ENCODE data around the gene GLI3.

Gene GLI3

DNA sequence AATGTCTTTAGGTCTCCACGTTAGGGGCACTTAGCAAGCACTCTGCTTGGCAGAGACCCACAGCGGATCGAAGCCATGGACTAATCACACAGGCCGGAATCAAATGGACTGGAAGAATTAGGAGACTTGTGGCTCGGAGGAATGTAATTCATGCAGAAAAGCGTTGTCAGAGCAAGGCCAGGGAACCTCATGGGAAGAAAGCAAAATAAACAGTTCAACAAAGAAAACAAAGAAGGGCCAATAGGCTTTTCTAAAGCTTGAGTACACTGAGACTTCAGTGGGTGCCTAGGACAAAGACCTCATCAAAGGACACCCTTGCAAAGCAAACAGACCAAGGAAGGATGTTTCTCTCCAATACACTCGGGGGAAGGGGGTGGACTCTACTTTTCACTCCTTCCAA lies 171.1 kb downstream of the GLI3 start:
- Histone ChIP-seq H3K9me3 (ENCODE audit: control insufficient read depth in 2 of 2, low read length in 2 of 2) (no peaks in the 10 kb centered on the region), H3K36me3 (ENCODE audit: control insufficient read depth in 2 of 2, insufficient read depth in 2 of 2, low read length in 2 of 2) (no peaks in the 10 kb centered on the region), H3K27ac (ENCODE audit: low read depth in 2 of 2, low read length in 2 of 2) (no peak overlapping the region), H3K9ac (ENCODE audit: low read depth in 1 of 2, low read length in 2 of 2) (no peak overlapping the region), H3K4me3 (ENCODE audit: low read length in 2 of 2) (no peak overlapping the region), H3K4me1 (ENCODE audit: control insufficient read depth in 2 of 2, insufficient read depth in 2 of 2, low read length in 2 of 2) (no peaks in the 10 kb centered on the region), H3K27me3 (ENCODE audit: control insufficient read depth in 2 of 2, insufficient read depth in 2 of 2, low read length in 2 of 2) (no peaks in the 10 kb centered on the region)

- H3K4me1 ChIP-seq (ENCODE audit: control insufficient read depth in 2 of 2, insufficient read depth in 2 of 2, low read length in 2 of 2) = no peaks in the 10 kb centered on the region
- H3K9ac ChIP-seq (ENCODE audit: low read depth in 1 of 2, low read length in 2 of 2) = no peak overlapping the region
- no peaks in the 10 kb centered on the region for H3K36me3 ChIP-seq (ENCODE audit: control insufficient read depth in 2 of 2, insufficient read depth in 2 of 2, low read length in 2 of 2)
- H3K9me3 ChIP-seq (ENCODE audit: control insufficient read depth in 2 of 2, low read length in 2 of 2) = no peaks in the 10 kb centered on the region
- no peaks in the 10 kb centered on the region for H3K27me3 ChIP-seq (ENCODE audit: control insufficient read depth in 2 of 2, insufficient read depth in 2 of 2, low read length in 2 of 2)
- H3K4me3 ChIP-seq (ENCODE audit: low read length in 2 of 2) = no peak overlapping the region
- no peak overlapping the region for H3K27ac ChIP-seq (ENCODE audit: low read depth in 2 of 2, low read length in 2 of 2)
These were observed 172.0 kb downstream of the GLI3 start for GRCh38 chr7:42065015-42065414.

DNA sequence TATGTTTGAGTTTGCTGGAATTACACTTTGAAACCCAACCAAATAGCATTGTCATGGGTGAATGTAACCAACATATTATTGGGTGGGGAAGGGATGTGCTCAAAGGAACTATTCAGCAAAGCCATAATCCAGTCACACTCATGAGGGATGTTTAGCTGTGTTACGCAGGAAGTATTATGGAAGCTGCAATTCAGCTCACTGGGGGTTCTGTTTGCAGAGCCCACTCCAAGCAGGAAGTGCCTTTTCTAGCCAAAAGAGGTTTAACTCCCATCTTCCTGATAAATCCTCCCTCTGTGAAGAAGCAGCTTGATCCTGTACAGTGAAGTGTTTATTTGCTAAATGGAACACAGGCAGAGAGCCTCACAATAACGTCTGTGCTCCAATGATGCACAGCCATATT lies 172.5 kb downstream of the GLI3 start:
- H3K36me3 ChIP-seq (ENCODE audit: control insufficient read depth in 2 of 2, insufficient read depth in 2 of 2, low read length in 2 of 2) = no peaks in the 10 kb centered on the region
- H3K27me3 ChIP-seq (ENCODE audit: control insufficient read depth in 2 of 2, insufficient read depth in 2 of 2, low read length in 2 of 2) = no peaks in the 10 kb centered on the region
- H3K9me3 ChIP-seq (ENCODE audit: control insufficient read depth in 2 of 2, low read length in 2 of 2) = no peaks in the 10 kb centered on the region
- H3K4me1 ChIP-seq (ENCODE audit: control insufficient read depth in 2 of 2, insufficient read depth in 2 of 2, low read length in 2 of 2) = no peaks in the 10 kb centered on the region
- H3K27ac ChIP-seq (ENCODE audit: low read depth in 2 of 2, low read length in 2 of 2) = no peak overlapping the region
- no peak overlapping the region for H3K9ac ChIP-seq (ENCODE audit: low read depth in 1 of 2, low read length in 2 of 2)
- H3K4me3 ChIP-seq (ENCODE audit: low read length in 2 of 2) = no peak overlapping the region

DNA sequence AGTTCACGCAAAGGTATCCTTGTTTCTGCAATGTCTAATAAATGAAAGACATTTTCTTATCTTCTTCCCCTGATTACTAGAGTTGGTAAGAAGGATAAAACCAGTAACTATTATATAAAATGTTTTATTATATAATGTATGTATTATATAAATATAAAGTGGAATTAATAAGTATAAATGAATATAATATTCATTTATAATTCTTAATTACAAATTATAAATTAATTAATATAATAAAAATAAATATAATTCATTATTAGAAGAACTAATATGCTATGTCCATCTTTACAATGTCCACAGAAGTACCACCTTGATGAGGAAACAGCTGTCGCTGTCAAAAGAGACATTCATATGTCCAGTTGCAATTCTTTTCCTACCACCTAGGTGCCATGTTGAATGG lies 177.7 kb downstream of the GLI3 start:
- no peaks in the 10 kb centered on the region for H3K9me3 ChIP-seq (ENCODE audit: control insufficient read depth in 2 of 2, low read length in 2 of 2)
- H3K9ac ChIP-seq (ENCODE audit: low read depth in 1 of 2, low read length in 2 of 2) = no peak overlapping the region
- H3K27me3 ChIP-seq (ENCODE audit: control insufficient read depth in 2 of 2, insufficient read depth in 2 of 2, low read length in 2 of 2) = no peaks in the 10 kb centered on the region
- H3K4me1 ChIP-seq (ENCODE audit: control insufficient read depth in 2 of 2, insufficient read depth in 2 of 2, low read length in 2 of 2) = no peaks in the 10 kb centered on the region
- H3K36me3 ChIP-seq (ENCODE audit: control insufficient read depth in 2 of 2, insufficient read depth in 2 of 2, low read length in 2 of 2) = no peaks in the 10 kb centered on the region
- H3K4me3 ChIP-seq (ENCODE audit: low read length in 2 of 2) = no peak overlapping the region
- H3K27ac ChIP-seq (ENCODE audit: low read depth in 2 of 2, low read length in 2 of 2) = no peak overlapping the region

- no peak overlapping the region for H3K27ac ChIP-seq (ENCODE audit: low read depth in 2 of 2, low read length in 2 of 2)
- no peak overlapping the region for H3K4me3 ChIP-seq (ENCODE audit: low read length in 2 of 2)
- H3K9ac ChIP-seq (ENCODE audit: low read depth in 1 of 2, low read length in 2 of 2) = no peak overlapping the region
- no peaks in the 10 kb centered on the region for H3K27me3 ChIP-seq (ENCODE audit: control insufficient read depth in 2 of 2, insufficient read depth in 2 of 2, low read length in 2 of 2)
- no peaks in the 10 kb centered on the region for H3K9me3 ChIP-seq (ENCODE audit: control insufficient read depth in 2 of 2, low read length in 2 of 2)
- H3K36me3 ChIP-seq (ENCODE audit: control insufficient read depth in 2 of 2, insufficient read depth in 2 of 2, low read length in 2 of 2) = no peaks in the 10 kb centered on the region
- no peaks in the 10 kb centered on the region for H3K4me1 ChIP-seq (ENCODE audit: control insufficient read depth in 2 of 2, insufficient read depth in 2 of 2, low read length in 2 of 2)
These were observed 179.7 kb downstream of the GLI3 start for GRCh38 chr7:42057331-42057730.

DNA sequence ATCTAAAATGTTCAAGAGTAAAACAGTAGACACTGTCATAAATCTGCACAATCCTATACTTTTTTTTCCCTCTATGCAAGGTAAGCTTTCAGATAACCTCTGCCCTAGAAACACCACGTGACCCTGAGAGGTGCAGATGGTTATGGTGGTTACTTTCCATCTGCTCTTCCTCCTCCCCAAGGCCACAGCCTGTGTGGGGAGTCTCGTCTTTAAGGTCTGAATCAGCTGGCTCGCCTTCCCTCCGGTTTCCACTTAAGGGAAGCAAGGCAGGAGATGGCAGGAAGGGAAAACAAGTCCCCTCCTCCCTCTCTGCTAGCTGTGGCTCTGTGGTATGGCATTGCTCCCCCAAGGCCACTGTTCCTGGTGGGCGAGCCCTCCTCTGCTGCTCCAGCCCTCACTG lies 181.8 kb downstream of the GLI3 start:
- Histone ChIP-seq H3K9ac (ENCODE audit: low read depth in 1 of 2, low read length in 2 of 2) (no peak overlapping the region), H3K4me1 (ENCODE audit: control insufficient read depth in 2 of 2, insufficient read depth in 2 of 2, low read length in 2 of 2) (no peaks in the 10 kb centered on the region), H3K36me3 (ENCODE audit: control insufficient read depth in 2 of 2, insufficient read depth in 2 of 2, low read length in 2 of 2) (no peaks in the 10 kb centered on the region), H3K27me3 (ENCODE audit: control insufficient read depth in 2 of 2, insufficient read depth in 2 of 2, low read length in 2 of 2) (no peaks in the 10 kb centered on the region), H3K27ac (ENCODE audit: low read depth in 2 of 2, low read length in 2 of 2) (no peak overlapping the region), H3K9me3 (ENCODE audit: control insufficient read depth in 2 of 2, low read length in 2 of 2) (no peaks in the 10 kb centered on the region), H3K4me3 (ENCODE audit: low read length in 2 of 2) (no peak overlapping the region)

GRCh38 chr7:42053834-42054233 lies 183.2 kb downstream of the GLI3 start:
- H3K4me3 ChIP-seq (ENCODE audit: low read length in 2 of 2) = no peak overlapping the region
- no peak overlapping the region for H3K27ac ChIP-seq (ENCODE audit: low read depth in 2 of 2, low read length in 2 of 2)
- H3K9me3 ChIP-seq (ENCODE audit: control insufficient read depth in 2 of 2, low read length in 2 of 2) = no peaks in the 10 kb centered on the region
- no peaks in the 10 kb centered on the region for H3K36me3 ChIP-seq (ENCODE audit: control insufficient read depth in 2 of 2, insufficient read depth in 2 of 2, low read length in 2 of 2)
- no peak overlapping the region for H3K9ac ChIP-seq (ENCODE audit: low read depth in 1 of 2, low read length in 2 of 2)
- H3K4me1 ChIP-seq (ENCODE audit: control insufficient read depth in 2 of 2, insufficient read depth in 2 of 2, low read length in 2 of 2) = no peaks in the 10 kb centered on the region
- H3K27me3 ChIP-seq (ENCODE audit: control insufficient read depth in 2 of 2, insufficient read depth in 2 of 2, low read length in 2 of 2) = no peaks in the 10 kb centered on the region

DNA sequence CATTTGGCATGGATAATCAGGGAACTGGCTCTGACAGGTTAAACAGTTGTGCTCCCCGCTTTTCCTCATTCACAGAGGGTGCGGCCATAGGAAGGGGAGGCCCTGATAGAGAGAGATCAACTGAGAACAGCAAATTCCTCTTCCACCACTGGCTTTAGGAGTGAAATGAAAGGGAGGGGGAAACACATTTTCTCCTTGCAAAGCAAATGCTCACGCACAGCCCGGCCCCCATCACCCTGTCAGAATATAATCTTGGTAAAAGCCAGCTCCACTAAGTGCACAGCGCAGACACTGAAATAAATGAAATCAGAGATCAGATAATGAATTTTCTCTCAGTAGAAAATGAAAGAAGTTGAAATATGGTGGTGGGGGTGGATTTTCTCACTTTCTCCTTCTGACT lies 187.2 kb downstream of the GLI3 start:
- H3K4me1 ChIP-seq (ENCODE audit: control insufficient read depth in 2 of 2, insufficient read depth in 2 of 2, low read length in 2 of 2) = no peaks in the 10 kb centered on the region
- H3K27ac ChIP-seq (ENCODE audit: low read depth in 2 of 2, low read length in 2 of 2) = no peak overlapping the region
- H3K9me3 ChIP-seq (ENCODE audit: control insufficient read depth in 2 of 2, low read length in 2 of 2) = no peaks in the 10 kb centered on the region
- H3K9ac ChIP-seq (ENCODE audit: low read depth in 1 of 2, low read length in 2 of 2) = no peak overlapping the region
- no peaks in the 10 kb centered on the region for H3K27me3 ChIP-seq (ENCODE audit: control insufficient read depth in 2 of 2, insufficient read depth in 2 of 2, low read length in 2 of 2)
- H3K36me3 ChIP-seq (ENCODE audit: control insufficient read depth in 2 of 2, insufficient read depth in 2 of 2, low read length in 2 of 2) = no peaks in the 10 kb centered on the region
- no peak overlapping the region for H3K4me3 ChIP-seq (ENCODE audit: low read length in 2 of 2)

DNA sequence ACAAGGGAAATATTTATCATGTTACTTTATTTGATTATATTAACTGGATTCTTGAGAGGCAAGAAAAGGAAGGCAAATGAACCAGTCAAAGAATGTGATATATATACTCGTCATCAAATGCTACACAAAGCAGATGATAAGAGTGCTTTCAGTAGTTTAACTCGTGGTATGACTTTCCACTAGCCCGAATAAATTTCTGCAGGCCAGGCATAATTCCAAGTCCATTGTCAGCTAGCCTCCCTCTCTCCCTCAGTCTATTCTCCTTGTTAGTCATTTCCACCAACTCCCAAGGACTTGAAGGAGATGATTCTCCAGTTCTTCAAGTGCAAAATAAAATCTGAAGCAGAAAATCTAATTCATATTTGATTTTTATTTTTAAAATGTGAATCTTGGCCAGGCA lies 190.5 kb downstream of the GLI3 start:
- H3K4me1 ChIP-seq (ENCODE audit: control insufficient read depth in 2 of 2, insufficient read depth in 2 of 2, low read length in 2 of 2) = no peaks in the 10 kb centered on the region
- H3K36me3 ChIP-seq (ENCODE audit: control insufficient read depth in 2 of 2, insufficient read depth in 2 of 2, low read length in 2 of 2) = no peaks in the 10 kb centered on the region
- H3K4me3 ChIP-seq (ENCODE audit: low read length in 2 of 2) = no peak overlapping the region
- H3K27me3 ChIP-seq (ENCODE audit: control insufficient read depth in 2 of 2, insufficient read depth in 2 of 2, low read length in 2 of 2) = no peaks in the 10 kb centered on the region
- H3K9ac ChIP-seq (ENCODE audit: low read depth in 1 of 2, low read length in 2 of 2) = no peak overlapping the region
- H3K9me3 ChIP-seq (ENCODE audit: control insufficient read depth in 2 of 2, low read length in 2 of 2) = no peaks in the 10 kb centered on the region
- H3K27ac ChIP-seq (ENCODE audit: low read depth in 2 of 2, low read length in 2 of 2) = no peak overlapping the region

- H3K9me3 ChIP-seq (ENCODE audit: control insufficient read depth in 2 of 2, low read length in 2 of 2) = no peaks in the 10 kb centered on the region
- no peak overlapping the region for H3K27ac ChIP-seq (ENCODE audit: low read depth in 2 of 2, low read length in 2 of 2)
- no peaks in the 10 kb centered on the region for H3K4me1 ChIP-seq (ENCODE audit: control insufficient read depth in 2 of 2, insufficient read depth in 2 of 2, low read length in 2 of 2)
- H3K27me3 ChIP-seq (ENCODE audit: control insufficient read depth in 2 of 2, insufficient read depth in 2 of 2, low read length in 2 of 2) = no peaks in the 10 kb centered on the region
- no peaks in the 10 kb centered on the region for H3K36me3 ChIP-seq (ENCODE audit: control insufficient read depth in 2 of 2, insufficient read depth in 2 of 2, low read length in 2 of 2)
- H3K4me3 ChIP-seq (ENCODE audit: low read length in 2 of 2) = no peak overlapping the region
- no peak overlapping the region for H3K9ac ChIP-seq (ENCODE audit: low read depth in 1 of 2, low read length in 2 of 2)
These were observed 191.0 kb downstream of the GLI3 start for GRCh38 chr7:42045961-42046360.

DNA sequence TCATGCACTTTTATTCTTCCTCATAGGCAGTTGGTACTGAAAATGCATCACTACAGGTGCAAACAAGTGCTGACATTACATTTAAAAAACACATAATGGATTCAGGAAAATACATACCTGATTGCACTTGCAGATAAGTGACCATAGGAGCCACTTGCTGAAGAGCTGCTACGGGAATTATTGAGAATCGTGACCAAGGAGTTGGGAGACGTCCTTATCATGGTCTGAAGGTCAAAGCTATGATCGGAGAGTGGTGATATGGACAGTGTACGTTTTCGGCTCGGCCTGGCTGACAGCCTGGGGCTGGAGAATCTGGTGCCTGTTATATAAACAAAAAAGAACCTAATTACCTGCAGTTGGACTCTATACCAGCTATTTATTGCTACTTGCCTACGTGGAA lies 197.1 kb downstream of the GLI3 start:
- Histone ChIP-seq H3K9me3 (ENCODE audit: control insufficient read depth in 2 of 2, low read length in 2 of 2) (no peaks in the 10 kb centered on the region), H3K4me3 (ENCODE audit: low read length in 2 of 2) (no peak overlapping the region), H3K36me3 (ENCODE audit: control insufficient read depth in 2 of 2, insufficient read depth in 2 of 2, low read length in 2 of 2) (no peaks in the 10 kb centered on the region), H3K4me1 (ENCODE audit: control insufficient read depth in 2 of 2, insufficient read depth in 2 of 2, low read length in 2 of 2) (no peaks in the 10 kb centered on the region), H3K9ac (ENCODE audit: low read depth in 1 of 2, low read length in 2 of 2) (no peak overlapping the region), H3K27me3 (ENCODE audit: control insufficient read depth in 2 of 2, insufficient read depth in 2 of 2, low read length in 2 of 2) (no peaks in the 10 kb centered on the region), H3K27ac (ENCODE audit: low read depth in 2 of 2, low read length in 2 of 2) (no peak overlapping the region)
